ENCODE data around the gene EML6. TPM values are rescaled to one million over a fixed set of nuclear protein-coding genes. Genes with fewer than 3 reads are reported as not detected.
A peak's percentile ranks its signal among the peaks of the same experiment; 100 is the strongest.
"Not testable (repeated sequence)": the region's sequence is repeated elsewhere in the genome, so short reads cannot be mapped to it uniquely, and the experiment has no call there.

The EML6 gene
- total RNA-seq, 1 donor from 2014 or later = 1.6 TPM

DNA sequence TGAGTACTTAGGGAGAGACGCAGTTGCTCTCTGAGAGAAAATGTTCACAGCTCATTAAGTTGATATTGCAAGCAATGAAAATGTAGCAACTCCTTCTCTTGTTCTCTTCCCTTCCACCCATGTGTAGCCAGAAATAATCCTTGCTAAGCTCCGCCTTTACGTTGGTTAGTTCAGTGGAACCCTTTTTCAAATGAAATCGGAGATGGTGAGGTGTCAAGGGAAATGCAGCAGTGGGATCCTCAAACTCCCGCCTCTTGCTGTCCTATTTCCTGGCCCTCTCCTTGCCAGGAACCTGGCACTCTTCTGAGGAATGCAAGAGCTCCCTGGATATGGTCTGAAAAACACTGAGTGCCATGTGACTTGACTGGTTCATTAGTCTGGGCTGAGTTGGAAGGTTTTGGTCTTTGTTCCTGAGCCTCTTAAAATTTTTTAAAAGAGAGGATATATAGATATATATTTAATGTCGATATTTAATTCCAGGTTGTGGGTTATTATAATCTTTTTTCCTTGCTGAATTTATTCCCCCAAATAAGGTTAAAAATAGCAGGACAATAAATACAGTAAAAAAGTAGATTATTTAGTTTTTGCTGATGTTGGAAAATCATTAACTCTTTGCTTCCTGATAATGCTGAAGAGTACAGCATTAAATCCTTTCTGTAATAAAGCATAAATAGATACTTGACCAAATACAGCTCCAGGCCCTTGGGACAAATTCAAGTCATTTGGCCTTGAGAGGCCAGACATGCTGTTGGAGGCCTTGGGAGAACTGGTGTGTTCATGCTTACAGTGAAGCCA lies 116.2 kb downstream of the EML6 start:
- ATAC-seq (no peak), DNase-seq (ENCODE audit: low spot score) (no peak)

DNA sequence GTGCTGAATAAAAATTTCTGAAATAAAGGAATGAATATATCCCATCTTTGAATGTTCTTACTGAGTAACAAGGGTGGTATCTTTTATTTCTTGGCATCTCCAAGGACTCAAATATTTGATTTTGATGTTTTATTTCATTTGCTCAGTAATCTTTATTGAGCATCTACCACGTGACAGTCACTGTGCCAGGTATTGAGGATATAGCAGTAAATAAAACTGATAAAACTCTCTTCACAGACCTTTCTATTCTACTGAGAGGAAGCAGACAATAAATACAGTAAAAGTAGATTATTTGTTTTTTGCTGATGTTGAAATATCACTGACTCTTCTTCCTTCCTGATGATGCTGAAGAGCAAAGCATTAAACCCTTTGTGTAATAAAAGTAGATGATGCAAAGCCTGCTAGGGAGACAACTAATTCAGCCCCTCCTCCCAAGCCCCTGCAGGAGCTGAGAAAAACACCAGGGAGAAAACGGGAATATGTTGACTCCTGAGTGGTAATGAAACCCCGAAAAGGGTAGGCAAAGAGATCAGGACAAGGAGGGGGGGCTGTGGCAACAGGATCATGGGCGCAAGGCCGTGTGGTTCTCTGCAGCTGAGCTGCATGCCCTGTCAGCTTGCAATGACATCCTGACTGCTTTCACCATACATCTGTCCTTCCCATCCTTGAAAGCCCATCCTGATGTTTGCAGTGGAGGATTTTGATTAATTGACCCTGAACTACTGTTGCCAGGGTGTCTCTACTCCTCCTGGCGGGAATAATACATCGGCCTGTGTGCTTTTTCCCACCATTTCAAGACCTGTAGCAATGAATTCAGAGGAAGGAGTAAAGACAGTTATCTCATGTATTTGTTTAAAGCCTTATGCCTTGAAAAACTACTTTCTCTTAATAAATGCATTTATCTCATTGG lies 117.4 kb downstream of the EML6 start:
- DNase-seq (ENCODE audit: low spot score) (no peak), ATAC-seq (no peak)

GRCh38 chr2:54841500-54841899 lies 118.0 kb downstream of the EML6 start:
- ATAC-seq; DNase-seq (ENCODE audit: low spot score): not testable (repeated sequence)

GRCh38 chr2:54845094-54845493 lies 121.6 kb downstream of the EML6 start:
- DNase-seq (ENCODE audit: low spot score) = no peak
- ATAC-seq = no peak

GRCh38 chr2:54845514-54845913 lies 122.1 kb downstream of the EML6 start:
- no peak for ATAC-seq
- no peak for DNase-seq (ENCODE audit: low spot score)

GRCh38 chr2:54850171-54851122 lies 127.0 kb downstream of the EML6 start:
- ATAC-seq (no peak), DNase-seq (ENCODE audit: low spot score) (no peak)

GRCh38 chr2:54853616-54854310 lies 130.3 kb downstream of the EML6 start:
- ATAC-seq (no peak), DNase-seq (ENCODE audit: low spot score) (no peak)

DNA sequence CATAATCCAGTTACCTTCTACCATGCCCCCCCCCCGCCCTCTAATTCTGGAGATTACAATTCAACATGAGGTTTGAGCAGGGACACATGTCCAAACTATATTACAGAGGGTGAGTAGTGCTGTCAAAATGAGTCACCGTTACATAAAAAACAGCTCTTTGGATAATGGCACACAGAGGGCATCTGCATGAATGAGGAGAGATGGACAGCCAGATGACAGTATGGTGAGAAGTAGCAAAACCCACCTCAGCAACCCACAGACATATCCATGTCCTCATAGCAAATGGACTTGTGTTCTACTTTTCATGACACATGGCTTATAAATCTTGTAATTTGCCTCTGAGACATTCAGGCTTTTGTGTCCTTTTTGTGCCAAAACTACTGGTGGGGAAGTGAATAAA lies 132.0 kb downstream of the EML6 start:
- DNase-seq (ENCODE audit: low spot score) (no peak), ATAC-seq (no peak)

- no peak for DNase-seq (ENCODE audit: low spot score)
- ATAC-seq = peak; percentile 90
These were observed 134.7 kb downstream of the EML6 start for GRCh38 chr2:54858021-54858681.

GRCh38 chr2:54859416-54859815 lies 136.0 kb downstream of the EML6 start:
- ATAC-seq (no peak), DNase-seq (ENCODE audit: low spot score) (no peak)

DNA sequence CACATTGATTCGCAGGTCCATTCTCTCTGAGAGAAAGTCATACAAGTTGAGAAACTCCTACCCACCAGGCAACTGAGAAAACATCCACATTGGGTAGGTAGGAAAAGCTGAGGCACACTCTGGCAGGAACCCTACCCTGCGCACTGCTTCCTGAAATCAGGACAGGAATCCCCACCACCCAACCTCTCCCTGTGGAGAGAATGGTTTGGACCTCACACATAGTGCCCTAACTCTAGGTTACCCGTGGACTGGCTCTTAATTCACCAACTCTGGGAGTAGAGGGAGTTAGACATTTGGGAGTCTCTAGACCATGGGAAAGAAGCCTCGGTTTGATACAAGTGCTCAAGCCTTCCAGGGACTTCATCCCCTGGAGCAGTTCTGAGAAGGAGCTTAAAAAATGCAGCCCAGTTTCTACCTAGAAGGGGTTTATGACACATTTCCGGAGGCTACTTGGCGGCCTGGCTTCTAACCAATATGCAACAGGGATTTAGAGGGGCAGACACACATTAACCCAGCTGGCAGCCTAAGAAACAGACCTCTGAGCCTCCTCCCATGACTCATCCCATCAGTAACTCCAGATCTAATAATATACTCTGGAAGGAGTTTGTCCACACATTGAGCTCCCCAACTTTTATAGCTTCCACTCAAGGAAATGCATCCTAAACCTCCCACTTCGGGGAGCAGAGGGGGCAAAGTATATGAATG lies 136.7 kb downstream of the EML6 start:
- DNase-seq (ENCODE audit: low spot score) (no peak), ATAC-seq (no peak)

GRCh38 chr2:54862229-54862628 lies 138.8 kb downstream of the EML6 start:
- no peak for DNase-seq (ENCODE audit: low spot score)
- ATAC-seq = no peak

DNA sequence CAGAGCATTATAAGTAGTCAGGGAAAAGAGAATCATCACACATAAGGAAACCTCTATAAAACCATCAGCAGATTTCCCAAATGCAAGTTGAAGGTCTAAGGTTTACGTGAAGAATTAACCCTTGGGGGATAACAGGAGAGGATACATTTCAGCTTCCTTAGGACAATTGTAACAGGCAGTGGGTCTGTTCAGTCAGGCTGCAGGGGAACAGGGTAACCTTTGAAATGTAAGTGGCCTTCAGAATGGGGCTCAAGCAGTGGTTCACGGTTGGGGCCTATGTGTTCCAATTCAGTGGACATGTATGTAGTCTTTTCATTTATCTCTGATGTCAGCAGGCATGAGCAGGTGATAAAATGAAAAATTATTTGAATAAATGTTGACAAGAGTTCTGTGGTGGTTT lies 139.3 kb downstream of the EML6 start:
- DNase-seq (ENCODE audit: low spot score) = no peak
- no peak for ATAC-seq

GRCh38 chr2:54863660-54864059 lies 140.2 kb downstream of the EML6 start:
- no peak for DNase-seq (ENCODE audit: low spot score)
- peak; percentile 86 for ATAC-seq

- no peak for DNase-seq (ENCODE audit: low spot score)
- peak; percentile 11 for ATAC-seq
These were observed 140.6 kb downstream of the EML6 start for GRCh38 chr2:54864096-54864495.

- no peak for DNase-seq (ENCODE audit: low spot score)
- peak; percentile 45 for ATAC-seq
These were observed 141.3 kb downstream of the EML6 start for GRCh38 chr2:54864727-54865126.

DNA sequence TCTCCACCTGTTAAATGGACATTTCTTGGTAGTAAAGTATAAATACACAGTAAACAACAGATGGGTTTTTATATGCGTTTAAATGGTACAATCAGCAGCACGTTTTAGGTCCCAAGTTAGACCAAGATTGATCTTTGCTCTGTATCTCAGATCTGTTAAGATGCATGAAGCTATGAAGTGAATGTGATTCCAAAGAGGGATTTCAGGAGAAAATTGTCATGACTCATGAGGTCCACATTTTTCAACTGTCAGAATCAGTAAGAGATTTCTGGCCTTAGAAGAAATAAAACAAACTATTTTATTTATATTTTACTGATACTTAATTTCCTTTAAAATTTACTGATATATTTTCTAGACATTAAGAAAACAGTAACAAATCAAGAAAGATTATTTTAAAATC lies 142.7 kb downstream of the EML6 start:
- ATAC-seq = no peak
- DNase-seq (ENCODE audit: low spot score) = no peak

- no peak for DNase-seq (ENCODE audit: low spot score)
- no peak for ATAC-seq
These were observed 143.4 kb downstream of the EML6 start for GRCh38 chr2:54866868-54867267.

DNA sequence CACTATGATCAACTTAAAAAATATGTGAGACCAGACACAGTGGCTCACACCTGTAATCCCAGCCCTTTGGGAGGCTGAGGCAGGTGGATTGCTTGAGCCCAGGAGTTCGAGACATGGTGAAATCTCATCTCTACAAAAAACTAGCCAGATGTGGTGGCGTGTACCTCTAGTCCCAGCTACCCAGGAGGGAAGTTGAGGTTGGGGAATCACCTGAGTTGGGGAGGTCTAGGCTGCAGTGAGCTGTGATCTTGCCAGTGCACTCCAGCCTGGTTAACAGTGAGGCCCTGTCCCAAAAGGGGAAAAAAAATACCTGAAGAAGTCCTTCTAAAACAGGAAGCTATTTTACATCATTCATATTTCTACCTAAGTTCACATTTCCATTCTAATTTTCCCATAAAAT lies 144.0 kb downstream of the EML6 start:
- no peak for DNase-seq (ENCODE audit: low spot score)
- no peak for ATAC-seq
